Adrenal gland (tissue), 12 donors: ENCODE data around the gene KCTD1. TPM values are rescaled to one million over a fixed set of nuclear protein-coding genes. Genes with fewer than 3 reads are reported as not detected.

ENCODE experiments used
- DNase-seq, 7 donors: peaks; one replicate each; pipeline ENCODE4 v3.0.0-alpha.2; 2019 to 2020
- H3K27ac ChIP-seq, 5 donors: fragments of 200-600 bp; sonication (generic) in 4 of 5; 1 replicate in 3 of 5; 2 replicates in 2 of 5; pipeline versions ENCODE4 v1.5.1 to v1.8.0; 2016 to 2020; ENCODE audit warnings: mild to moderate bottlenecking in 1 of 5
- H3K27me3 ChIP-seq: fragments of 200-600 bp; 2 replicates; pipeline ENCODE4 v1.8.0; 2021
- H3K36me3 ChIP-seq, 2 donors: fragments of 200-600 bp; replicated peaks in 1 of 2; 1 replicate in 1 of 2; 2 replicates in 1 of 2; pipeline versions ENCODE4 v1.5.1 to v1.8.0; 2018 to 2022
- H3K4me1 ChIP-seq, 2 donors: fragments of 200-600 bp; replicated peaks in 1 of 2; 1 replicate in 1 of 2; 2 replicates in 1 of 2; pipeline versions ENCODE4 v1.5.1 to v1.8.0; 2018 to 2021
- H3K4me3 ChIP-seq, 4 donors: fragments of 200-600 bp; sonication (generic) in 3 of 4; one replicate each; pipeline ENCODE4 v1.5.1; 2016 to 2018
- H3K9me3 ChIP-seq, 3 donors: fragments of 200-600 bp; sonication (generic) in 1 of 3; replicated peaks in 1 of 3; 1 replicate in 2 of 3; 2 replicates in 1 of 3; pipeline versions ENCODE4 v1.5.1 to v1.8.0; 2016 to 2021
- POLR2A ChIP-seq, 2 donors: fragments of 450-650 bp; IDR thresholded peaks; one replicate each; pipeline ENCODE4 v1.6.1; 2017; ENCODE audit warnings: antibody characterized with exemption in 2 of 2, mild to moderate bottlenecking in 2 of 2, moderate library complexity in 1 of 2
- WGBS, 4 donors: extraction: QIAGEN DNeasy Blood & Tissue Kit in 2 of 4; methylation state at CpG; one replicate each; pipeline versions ENCODE4 v1.1.5 to v1.1.7; 2013 to 2017; 5-methylcytosine and 5-hydroxymethylcytosine counted together
- intact Hi-C, 2 donors: fragments of 100-400 bp; cut with DNase I; formaldehyde crosslinking; loops; one replicate each; pipeline versions ENCODE4 v1.14.1 to v1.15.0; 2022 to 2023
- polyA plus RNA-seq, 3 donors: library from polyadenylated mRNA; stranded (reverse); fragments of 200-250 nt in 2 of 3; fragments of 350-450 nt in 1 of 3; fragmentation: Illumina TruSeq in 1 of 3; extraction: RNeasy Lipid Tissue Mini Kit (QIAGEN cat#74804) in 1 of 3; gene quantifications; one replicate each; pipeline ENCODE4 v1.2.3, GENCODE V29; 2013 to 2014
- total RNA-seq, 9 donors: library from RNA; depleted of rRNA in 4 of 9; stranded (reverse); fragments of >200 nt in 4 of 9; fragments of 120-200 nt in 1 of 9; fragmentation: NEBNext Ultra II Directional in 1 of 9; extraction: Animal tissue kit (Norgen Biotek cat#: 25700) in 1 of 9; gene quantifications; one replicate each; pipeline versions ENCODE4 v1.1.0 to v1.2.4, GENCODE V29; 2013 to 2023
- TF ChIP-seq, protein P1 (sequence below), 6 experiments: fragments of 450-650 bp in 4 of 6; fragments of 200-600 bp in 2 of 6; sonication (generic) in 1 of 6; IDR thresholded peaks; 1 replicate in 5 of 6; 2 replicates in 1 of 6; pipeline versions ENCODE4 v1.5.1 to v1.8.0; 2016 to 2021; ENCODE audit warnings: antibody characterized with exemption in 6 of 6, mild to moderate bottlenecking in 2 of 6, moderate library complexity in 1 of 6
- donor health status: healthy with polysubstance abuse.
- donor health status: Bipolar disorder and iron deficiency.
- donor health status: DM: yes; HTN: yes; CAD: no.
- donor health status: DM: no; HTN: no; CAD: no.
- donor health status: DM: no; HTN: no; CAD: no.
- donor health status: DM: yes; HTN: yes; CAD: no.

Gene KCTD1
- total and polyA plus RNA-seq, 12 donors = 9.8 to 44.8 (median 30.8) TPM

DNA sequence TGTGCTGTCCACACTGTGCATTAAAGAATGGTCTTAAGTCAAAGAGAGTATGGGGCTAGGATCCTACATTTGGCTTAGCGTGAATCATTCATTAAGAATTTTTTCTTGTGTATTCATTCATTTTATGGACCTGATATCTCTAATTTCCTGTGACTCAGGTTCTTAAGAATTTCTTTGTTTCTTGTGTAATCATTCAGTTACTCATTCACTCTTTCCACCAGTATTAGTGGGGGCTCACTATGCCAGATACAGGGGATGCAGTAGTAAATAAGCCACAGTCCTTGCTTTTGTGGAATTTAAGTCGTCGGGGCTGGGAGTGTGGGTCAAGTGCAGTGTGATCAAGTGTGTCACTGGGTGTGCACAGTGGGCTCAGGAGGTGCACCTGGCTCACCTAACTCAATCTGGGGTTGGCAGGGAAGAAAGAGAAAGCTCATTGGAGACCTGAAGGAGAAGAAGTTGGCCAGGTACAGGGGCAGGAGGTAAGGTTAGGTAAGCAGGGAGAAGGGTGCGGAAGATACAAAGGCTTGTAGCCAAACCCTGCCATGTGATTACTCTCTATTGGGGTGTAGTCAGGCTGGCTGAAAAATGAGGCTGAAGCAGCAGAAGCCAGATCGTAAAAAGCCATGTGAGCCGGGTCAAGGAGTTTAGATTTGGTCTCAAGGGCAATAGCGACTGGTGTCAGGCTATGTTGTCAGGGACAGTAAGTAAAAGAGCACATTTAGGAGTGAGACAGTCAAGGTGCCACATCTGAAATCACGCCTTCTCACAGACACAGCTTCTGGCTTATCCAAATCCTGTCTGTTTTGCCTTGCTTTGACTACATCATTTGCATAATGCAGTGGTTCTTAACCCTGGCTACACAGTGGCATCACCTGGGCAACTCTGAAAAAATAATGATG lies 67.2 kb downstream of the KCTD1 start:
- intact Hi-C loops = no loop called here
- TF ChIP-seq POLR2A (IDR thresholded peaks at IDR 0.05) = peak in 1 of 2 donors; percentile 4
- TF ChIP-seq, protein P1, sequence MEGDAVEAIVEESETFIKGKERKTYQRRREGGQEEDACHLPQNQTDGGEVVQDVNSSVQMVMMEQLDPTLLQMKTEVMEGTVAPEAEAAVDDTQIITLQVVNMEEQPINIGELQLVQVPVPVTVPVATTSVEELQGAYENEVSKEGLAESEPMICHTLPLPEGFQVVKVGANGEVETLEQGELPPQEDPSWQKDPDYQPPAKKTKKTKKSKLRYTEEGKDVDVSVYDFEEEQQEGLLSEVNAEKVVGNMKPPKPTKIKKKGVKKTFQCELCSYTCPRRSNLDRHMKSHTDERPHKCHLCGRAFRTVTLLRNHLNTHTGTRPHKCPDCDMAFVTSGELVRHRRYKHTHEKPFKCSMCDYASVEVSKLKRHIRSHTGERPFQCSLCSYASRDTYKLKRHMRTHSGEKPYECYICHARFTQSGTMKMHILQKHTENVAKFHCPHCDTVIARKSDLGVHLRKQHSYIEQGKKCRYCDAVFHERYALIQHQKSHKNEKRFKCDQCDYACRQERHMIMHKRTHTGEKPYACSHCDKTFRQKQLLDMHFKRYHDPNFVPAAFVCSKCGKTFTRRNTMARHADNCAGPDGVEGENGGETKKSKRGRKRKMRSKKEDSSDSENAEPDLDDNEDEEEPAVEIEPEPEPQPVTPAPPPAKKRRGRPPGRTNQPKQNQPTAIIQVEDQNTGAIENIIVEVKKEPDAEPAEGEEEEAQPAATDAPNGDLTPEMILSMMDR (IDR thresholded peaks at IDR 0.05) = no peak
- Histone ChIP-seq H3K4me3 (no peak overlapping the region), H3K9me3 (no peaks in the 10 kb centered on the region), H3K4me1 (peaks cover 0 to 6% of the 10 kb centered on the region in 2 donors), H3K27me3 (no peaks in the 10 kb centered on the region), H3K36me3 (no peaks in the 10 kb centered on the region), H3K27ac (peak overlapping the region in 3 of 5 donors; percentile 14 to 74 (median 34))
- DNase-seq = peak in 5 of 7 donors; percentile 37 to 57 (median 52)
- 50 to 63% (median 54%) methylated on average over 8 of the region's 8 CpGs for WGBS, 4 donors

GRCh38 chr18:26479681-26480079 lies 68.7 kb downstream of the KCTD1 start:
- Histone ChIP-seq H3K9me3 (no peaks in the 10 kb centered on the region), H3K4me3 (no peak overlapping the region), H3K36me3 (no peaks in the 10 kb centered on the region), H3K27me3 (no peaks in the 10 kb centered on the region), H3K27ac (no peak overlapping the region), H3K4me1 (peaks cover 0 to under 1% of the 10 kb centered on the region in 2 donors)
- no peak for DNase-seq
- intact Hi-C loops = no loop called here
- WGBS, 4 donors = 61 to 65% (median 64%) methylated on average over 6 of the region's 6 CpGs
- TF ChIP-seq, protein P1 (IDR thresholded peaks at IDR 0.05) = no peak
- no peak for TF ChIP-seq POLR2A (IDR thresholded peaks at IDR 0.05)

GRCh38 chr18:26479065-26479680 lies 69.2 kb downstream of the KCTD1 start:
- 83 to 90% (median 84%) methylated on average over 25 to 26 of the region's 26 CpGs for WGBS, 4 donors
- intact Hi-C loops = no loop called here

More at GRCh38 chr18:26479065-26479680, 69.2 kb downstream of the KCTD1 start:
- Histone ChIP-seq H3K27ac (no peak overlapping the region), H3K4me3 (no peak overlapping the region), H3K4me1 (no peaks in the 10 kb centered on the region), H3K36me3 (no peaks in the 10 kb centered on the region), H3K27me3 (no peaks in the 10 kb centered on the region), H3K9me3 (no peaks in the 10 kb centered on the region)
- TF ChIP-seq, protein P1 (IDR thresholded peaks at IDR 0.05) = no peak
- TF ChIP-seq POLR2A (IDR thresholded peaks at IDR 0.05) = no peak
- DNase-seq = no peak
